A673 (cell line): ENCODE data around the gene IFI44.

ENCODE experiments used
- EZH2 ChIP-seq: fragments of 200-600 bp; sonication (generic); IDR thresholded peaks from 2 replicates; pipeline ENCODE4 v1.6.1; 2017; ENCODE audit warnings: borderline replicate concordance, low read depth, mild to moderate bottlenecking, mixed read lengths, antibody characterized with exemption, low read length; ENCODE audit not compliant: poor library complexity, severe bottlenecking
- TF ChIP-seq, protein P1 (sequence below): fragments of 300-800, 200-600 bp; sonication (generic); conservative IDR thresholded peaks from 2 replicates; pipeline ENCODE4 v1.5.1; 2017; ENCODE audit warnings: low read depth, mild to moderate bottlenecking, antibody characterized with exemption, low read length, moderate library complexity, mixed read lengths

DNA sequence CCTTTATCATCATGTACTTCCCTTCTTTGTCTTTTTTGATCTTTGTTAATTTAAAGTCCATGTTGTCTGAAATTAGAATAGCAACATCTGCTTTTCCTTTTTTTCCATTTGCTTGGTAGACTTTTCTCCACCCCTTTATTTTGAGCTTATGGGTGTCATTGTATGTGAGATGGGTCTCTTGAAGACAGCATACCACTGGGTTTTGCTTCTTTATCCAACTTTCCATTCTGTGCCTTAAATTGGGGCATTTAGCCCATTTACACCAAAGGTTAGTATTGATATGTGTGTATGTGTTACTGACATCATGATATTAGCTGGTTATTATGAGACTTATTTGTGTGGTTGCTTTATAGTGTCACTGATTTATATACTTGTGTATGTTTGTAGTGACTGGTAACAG lies 50.2 kb downstream of the IFI44 start:
- TF ChIP-seq, protein P1, sequence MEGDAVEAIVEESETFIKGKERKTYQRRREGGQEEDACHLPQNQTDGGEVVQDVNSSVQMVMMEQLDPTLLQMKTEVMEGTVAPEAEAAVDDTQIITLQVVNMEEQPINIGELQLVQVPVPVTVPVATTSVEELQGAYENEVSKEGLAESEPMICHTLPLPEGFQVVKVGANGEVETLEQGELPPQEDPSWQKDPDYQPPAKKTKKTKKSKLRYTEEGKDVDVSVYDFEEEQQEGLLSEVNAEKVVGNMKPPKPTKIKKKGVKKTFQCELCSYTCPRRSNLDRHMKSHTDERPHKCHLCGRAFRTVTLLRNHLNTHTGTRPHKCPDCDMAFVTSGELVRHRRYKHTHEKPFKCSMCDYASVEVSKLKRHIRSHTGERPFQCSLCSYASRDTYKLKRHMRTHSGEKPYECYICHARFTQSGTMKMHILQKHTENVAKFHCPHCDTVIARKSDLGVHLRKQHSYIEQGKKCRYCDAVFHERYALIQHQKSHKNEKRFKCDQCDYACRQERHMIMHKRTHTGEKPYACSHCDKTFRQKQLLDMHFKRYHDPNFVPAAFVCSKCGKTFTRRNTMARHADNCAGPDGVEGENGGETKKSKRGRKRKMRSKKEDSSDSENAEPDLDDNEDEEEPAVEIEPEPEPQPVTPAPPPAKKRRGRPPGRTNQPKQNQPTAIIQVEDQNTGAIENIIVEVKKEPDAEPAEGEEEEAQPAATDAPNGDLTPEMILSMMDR: no peak
- TF ChIP-seq EZH2: no peak
